Daoy (cell line): ENCODE results near the gene BEST2. TPM values are rescaled to one million over a fixed set of nuclear protein-coding genes. Genes with fewer than 3 reads are reported as not detected.
A peak's percentile ranks its signal among the peaks of the same experiment; 100 is the strongest.

ENCODE experiments used
- DNase-seq: peaks from one replicate; pipeline ENCODE4 v3.0.0-alpha.2; 2015; ENCODE audit warnings: low read depth
- total RNA-seq: library from RNA; depleted of rRNA; stranded (reverse); fragments of >200 nt; shearing (Covaris generic); gene quantifications from 2 replicates; pipeline ENCODE4 v1.2.3, GENCODE V29; 2014; rRNA removed

BEST2 gene
- total RNA-seq, 1 experiment from 2014 or later: not detected

GRCh38 chr19:12800923-12801465 lies 49.4 kb downstream of the BEST2 start:
- DNase-seq: no peak

DNA sequence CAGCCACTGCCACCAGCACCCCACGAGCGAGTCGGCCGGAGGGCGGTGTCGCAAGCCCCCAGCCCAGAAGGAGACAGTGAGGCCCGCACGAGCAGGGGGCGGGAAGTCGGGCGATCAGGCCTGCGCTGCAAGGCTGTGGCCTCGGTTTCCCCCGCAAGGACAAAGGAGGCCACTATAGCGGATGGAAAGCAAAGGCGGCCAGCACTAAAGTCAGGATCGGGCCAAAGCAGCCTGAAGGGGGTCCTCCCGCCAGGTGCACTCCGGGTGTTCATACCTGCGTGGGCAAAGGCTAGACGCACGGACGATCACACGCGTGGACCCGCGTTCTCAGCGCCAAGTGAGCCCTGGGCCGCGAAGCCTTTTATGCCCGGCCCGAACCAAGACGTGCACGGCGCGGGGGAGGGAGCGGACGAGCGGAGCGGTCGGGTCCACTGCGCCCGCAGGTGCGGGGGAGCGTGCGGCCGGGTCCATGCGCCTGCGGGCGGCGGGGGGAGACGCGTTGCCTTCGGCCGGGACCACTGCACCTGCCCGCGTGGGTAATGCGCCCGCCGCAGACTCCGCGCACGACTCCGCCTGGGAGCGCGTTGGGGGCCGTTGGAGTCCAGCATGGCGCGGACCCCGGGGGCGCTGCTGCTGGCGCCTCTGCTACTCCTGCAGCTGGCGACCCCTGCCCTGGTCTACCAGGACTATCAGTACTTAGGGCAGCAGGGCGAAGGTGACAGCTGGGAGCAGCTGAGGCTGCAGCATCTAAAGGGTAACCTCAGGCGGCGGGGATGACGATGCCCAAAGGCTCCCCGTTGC lies 50.1 kb downstream of the BEST2 start, which contains the start of the genes PRDX2 and THSD8:
TSS of gene PRDX2 (minus strand) at position 335 of the 801 bp plus-strand sequence. CDS start 539 bp downstream, outside the sequence.
TSS of gene THSD8 (plus strand) at position 604 of the 801 bp plus-strand sequence. CDS start at position 607, 3 bp downstream.
- DNase-seq: peak; percentile 70

DNA sequence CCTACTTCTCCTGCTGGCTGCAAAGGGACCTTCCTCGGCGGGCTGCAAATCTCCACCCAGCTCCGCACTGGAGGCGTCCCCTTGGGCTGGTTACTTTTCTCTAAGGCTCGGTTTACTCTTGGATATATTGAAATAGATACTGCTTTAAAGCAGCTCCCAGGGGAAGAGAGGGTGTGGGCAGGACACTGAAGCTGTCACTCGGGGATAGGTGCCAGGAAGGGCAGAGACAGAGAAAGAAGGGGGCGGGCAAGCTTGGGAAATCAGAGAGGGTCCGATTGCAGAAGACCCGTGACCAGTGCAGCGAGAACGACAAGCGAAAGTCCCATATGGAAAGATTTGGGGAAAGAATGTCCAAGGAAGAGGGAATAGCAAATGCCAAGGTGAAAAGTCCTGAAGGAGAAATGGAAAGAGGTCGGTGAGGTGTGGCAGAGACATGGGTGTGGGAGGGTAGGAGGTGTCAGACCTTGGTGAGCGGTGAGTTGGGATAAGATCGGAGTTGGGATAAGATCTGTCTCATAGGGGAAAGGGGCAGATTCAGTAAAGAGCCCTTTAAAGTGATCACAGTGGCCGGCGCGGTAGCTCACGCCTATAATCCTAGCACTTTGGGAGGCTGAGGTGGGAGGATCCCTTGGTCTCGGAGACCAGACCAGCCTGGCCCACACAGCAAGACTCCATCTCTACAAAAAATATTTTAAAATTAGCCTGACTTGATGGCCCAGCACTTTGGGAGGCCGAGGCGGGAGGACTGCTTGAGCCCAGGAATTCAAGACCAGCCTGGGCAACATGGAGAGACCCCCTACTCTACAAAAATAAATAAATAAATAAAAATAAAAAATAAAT lies 50.9 kb downstream of the BEST2 start:
- DNase-seq: no peak

DNA sequence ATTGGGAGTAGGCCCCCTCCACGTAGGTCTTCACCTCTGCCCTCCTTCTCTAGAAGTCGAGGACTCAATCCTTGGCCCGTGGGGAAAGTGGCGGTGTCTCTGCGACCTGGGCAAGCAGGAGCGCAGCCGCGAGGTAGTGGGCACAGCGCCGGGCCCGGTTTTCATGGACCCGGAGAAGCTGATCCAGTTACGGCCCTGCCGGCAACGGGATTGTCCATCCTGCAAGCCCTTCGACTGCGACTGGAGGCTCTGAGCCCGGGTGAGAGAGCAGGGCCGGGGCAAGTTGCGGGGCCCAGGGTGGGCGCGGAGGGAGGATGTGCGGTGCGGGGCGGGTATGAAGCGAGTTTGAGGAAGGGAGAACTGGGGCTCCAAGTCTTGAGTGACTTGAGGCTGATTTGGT lies 52.5 kb downstream of the BEST2 start:
- DNase-seq: no peak

GRCh38 chr19:12806242-12807081 lies 54.9 kb downstream of the BEST2 start, which contains the start of gene RNASEH2A:
Gene RNASEH2A, plus strand, starts transcription at chr19:12806584. Its CDS starts 90 bp downstream, at chr19:12806674.
- peak; percentile 96 for DNase-seq

Other genes with a start within 250 kb of the BEST2 start
- gene ZNF564, start 200.3 kb upstream of the BEST2 start, total RNA-seq: 3.1 and 6.5 TPM in 2 replicates
- gene ZNF490, start 141.0 kb upstream of the BEST2 start, total RNA-seq: 3.5 and 4.5 TPM in 2 replicates
- 9.0 and 11.9 TPM in 2 replicates for gene ZNF791, start 140.9 kb upstream of the BEST2 start, total RNA-seq
- 18.0 and 20.7 TPM in 2 replicates for gene MAN2B1, start 85.0 kb upstream of the BEST2 start, total RNA-seq
- 9.0 and 10.6 TPM in 2 replicates for gene WDR83, start 85.0 kb upstream of the BEST2 start, total RNA-seq
- gene DHPS, start 69.9 kb upstream of the BEST2 start, total RNA-seq: 105 and 132 TPM in 2 replicates
- gene GNG14, start 63.8 kb upstream of the BEST2 start, total RNA-seq: not detected in 2 replicates
- 14.2 and 14.6 TPM in 2 replicates for gene FBXW9, start 55.2 kb upstream of the BEST2 start, total RNA-seq
- gene TNPO2, start 27.9 kb upstream of the BEST2 start, total RNA-seq: 18.2 and 24.0 TPM in 2 replicates
- 274 and 313 TPM in 2 replicates for gene TRIR, start 17.1 kb upstream of the BEST2 start, total RNA-seq
- gene GET3, start 14.3 kb upstream of the BEST2 start, total RNA-seq: 78.9 and 111 TPM in 2 replicates
- 5.1 and 11.0 TPM in 2 replicates for gene HOOK2, start 23.8 kb downstream of the BEST2 start, total RNA-seq
- gene JUNB, start 39.7 kb downstream of the BEST2 start, total RNA-seq: 61.6 and 66.6 TPM in 2 replicates
- gene PRDX2, start 50.0 kb downstream of the BEST2 start, total RNA-seq: 81.7 and 99.3 TPM in 2 replicates
- not detected in 2 replicates for gene THSD8, start 50.3 kb downstream of the BEST2 start, total RNA-seq
- gene RNASEH2A, start 54.8 kb downstream of the BEST2 start, total RNA-seq: 75.8 and 76.9 TPM in 2 replicates
- not detected in 2 replicates for gene RTBDN, start 82.8 kb downstream of the BEST2 start, total RNA-seq
- 0.11 and 0.57 TPM in 2 replicates for gene MAST1, start 86.7 kb downstream of the BEST2 start, total RNA-seq
- 13.7 and 19.3 TPM in 2 replicates for gene DNASE2, start 129.7 kb downstream of the BEST2 start, total RNA-seq
- not detected in 2 replicates for gene KLF1, start 135.4 kb downstream of the BEST2 start, total RNA-seq
- gene GCDH, start 139.4 kb downstream of the BEST2 start, total RNA-seq: 47.0 and 91.3 TPM in 2 replicates
- gene SYCE2, start 167.5 kb downstream of the BEST2 start, total RNA-seq: 0.63 TPM in 1 of 2 replicates, not detected in the other
- gene FARSA, start 181.9 kb downstream of the BEST2 start, total RNA-seq: 105 and 122 TPM in 2 replicates
- gene CALR, start 186.8 kb downstream of the BEST2 start, total RNA-seq: 961 and 1,048 TPM in 2 replicates
- 125 and 151 TPM in 2 replicates for gene RAD23A, start 194.1 kb downstream of the BEST2 start, total RNA-seq
- gene GADD45GIP1, start 205.4 kb downstream of the BEST2 start, total RNA-seq: 75.8 and 80.8 TPM in 2 replicates
- not detected in 2 replicates for gene DAND5, start 217.8 kb downstream of the BEST2 start, total RNA-seq
- gene NFIX, start 243.7 kb downstream of the BEST2 start, total RNA-seq: 8.3 and 9.9 TPM in 2 replicates